ENCODE measurements around the gene CAVIN4.

Gene CAVIN4

DNA sequence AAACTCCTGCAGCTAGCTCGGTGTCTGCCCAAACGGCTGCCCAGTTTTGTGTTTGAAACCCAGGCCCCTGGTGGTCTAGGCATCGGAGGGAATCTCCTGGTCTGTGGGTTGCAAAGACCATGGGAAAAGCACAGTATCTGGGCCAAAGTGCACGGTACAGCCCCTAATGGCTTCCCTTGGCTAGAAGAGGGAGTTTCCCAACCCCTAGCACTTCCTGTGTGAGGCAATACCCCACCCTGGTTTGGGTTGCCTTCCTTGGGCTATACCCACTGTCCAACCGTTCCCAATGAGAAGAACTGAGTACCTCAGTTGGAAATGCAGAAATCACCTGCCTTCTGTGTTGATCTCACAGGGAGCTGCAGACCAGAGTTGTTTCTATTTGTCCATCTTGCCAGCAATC, 41.8 kb downstream of the CAVIN4 start:
- TF ChIP-seq, protein P1, sequence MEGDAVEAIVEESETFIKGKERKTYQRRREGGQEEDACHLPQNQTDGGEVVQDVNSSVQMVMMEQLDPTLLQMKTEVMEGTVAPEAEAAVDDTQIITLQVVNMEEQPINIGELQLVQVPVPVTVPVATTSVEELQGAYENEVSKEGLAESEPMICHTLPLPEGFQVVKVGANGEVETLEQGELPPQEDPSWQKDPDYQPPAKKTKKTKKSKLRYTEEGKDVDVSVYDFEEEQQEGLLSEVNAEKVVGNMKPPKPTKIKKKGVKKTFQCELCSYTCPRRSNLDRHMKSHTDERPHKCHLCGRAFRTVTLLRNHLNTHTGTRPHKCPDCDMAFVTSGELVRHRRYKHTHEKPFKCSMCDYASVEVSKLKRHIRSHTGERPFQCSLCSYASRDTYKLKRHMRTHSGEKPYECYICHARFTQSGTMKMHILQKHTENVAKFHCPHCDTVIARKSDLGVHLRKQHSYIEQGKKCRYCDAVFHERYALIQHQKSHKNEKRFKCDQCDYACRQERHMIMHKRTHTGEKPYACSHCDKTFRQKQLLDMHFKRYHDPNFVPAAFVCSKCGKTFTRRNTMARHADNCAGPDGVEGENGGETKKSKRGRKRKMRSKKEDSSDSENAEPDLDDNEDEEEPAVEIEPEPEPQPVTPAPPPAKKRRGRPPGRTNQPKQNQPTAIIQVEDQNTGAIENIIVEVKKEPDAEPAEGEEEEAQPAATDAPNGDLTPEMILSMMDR (IDR thresholded peaks at IDR 0.05; ENCODE audit: low read depth, low read length, missing control alignments) = no peak
- H3K4me3 ChIP-seq (replicated peaks; ENCODE audit: low read depth, low read length) = no peak overlapping the region
- DNase-seq (ENCODE audit: extremely low read depth, low read depth) = no peak

DNA sequence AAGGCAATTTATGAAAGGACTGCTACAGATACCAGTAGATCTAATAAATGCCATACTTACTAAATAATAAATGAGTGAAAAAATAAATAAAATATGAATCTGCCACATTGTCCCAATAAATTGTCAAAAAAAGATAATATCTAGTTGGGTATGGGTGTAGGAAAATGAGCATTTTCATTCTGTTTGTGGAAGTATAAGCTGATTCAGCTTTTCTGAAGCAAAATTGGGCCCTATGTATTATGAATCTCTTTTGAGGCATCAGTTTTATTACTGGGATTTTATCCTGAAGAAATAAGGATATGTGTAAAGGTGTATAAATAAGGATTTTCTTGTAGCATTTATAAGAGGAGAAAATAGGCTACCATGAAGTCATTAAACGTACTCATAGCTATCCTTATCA, 46.1 kb downstream of the CAVIN4 start:
- TF ChIP-seq, protein P1 (IDR thresholded peaks at IDR 0.05; ENCODE audit: low read depth, low read length, missing control alignments) = no peak
- no peak overlapping the region for H3K4me3 ChIP-seq (replicated peaks; ENCODE audit: low read depth, low read length)
- DNase-seq (ENCODE audit: extremely low read depth, low read depth) = no peak

DNA sequence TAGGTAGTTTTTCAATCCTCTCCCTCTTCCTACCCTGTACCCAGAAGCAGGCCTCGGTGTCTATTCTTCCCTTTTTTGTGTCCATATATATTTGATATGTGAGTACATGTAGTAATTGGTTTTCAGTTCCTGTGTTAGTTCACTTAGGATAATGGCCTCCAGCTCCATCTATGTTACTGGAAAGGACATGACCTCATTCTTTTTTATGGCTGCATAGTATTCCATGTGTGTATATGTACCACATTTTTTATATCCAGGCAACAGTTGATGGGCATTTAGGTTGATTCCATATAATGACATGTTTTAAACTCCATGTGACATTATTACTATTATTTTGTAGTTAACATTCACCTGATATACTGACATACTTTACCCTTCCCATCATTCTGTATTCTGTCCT, 49.1 kb downstream of the CAVIN4 start:
- no peak for DNase-seq (ENCODE audit: extremely low read depth, low read depth)
- no peak overlapping the region for H3K4me3 ChIP-seq (replicated peaks; ENCODE audit: low read depth, low read length)
- TF ChIP-seq, protein P1 (IDR thresholded peaks at IDR 0.05; ENCODE audit: low read depth, low read length, missing control alignments) = no peak

DNA sequence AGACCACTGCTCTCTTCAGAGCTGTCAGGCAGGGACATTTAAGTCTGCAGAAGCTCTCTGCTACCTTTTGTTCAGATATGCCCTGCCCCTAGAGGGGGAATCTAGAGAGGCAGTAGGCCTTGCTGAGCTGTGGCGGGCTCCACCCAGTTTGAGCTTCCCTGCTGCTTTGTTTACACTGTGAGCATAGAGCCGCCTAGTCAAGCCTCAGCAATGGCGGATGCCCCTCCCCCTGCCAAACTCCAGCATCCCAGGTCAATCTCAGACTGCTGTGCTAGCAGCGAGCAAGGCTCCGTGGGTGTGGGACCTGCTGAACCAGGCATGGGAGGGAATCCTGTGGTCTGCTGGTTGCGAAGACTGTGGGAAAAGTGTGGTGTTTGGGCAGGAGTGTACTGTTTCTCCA, 59.9 kb downstream of the CAVIN4 start:
- no peak overlapping the region for H3K4me3 ChIP-seq (replicated peaks; ENCODE audit: low read depth, low read length)
- TF ChIP-seq, protein P1 (IDR thresholded peaks at IDR 0.05; ENCODE audit: low read depth, low read length, missing control alignments) = no peak

More for the DNA sequence above, 59.9 kb downstream of the CAVIN4 start:
- no peak for DNase-seq (ENCODE audit: extremely low read depth, low read depth)

All from HFF-Myc (cell line).